Prostate gland (tissue), 2 donors: Measurements from ENCODE around the gene GRPR. TPM values are rescaled to one million over a fixed set of nuclear protein-coding genes. Genes with fewer than 3 reads are reported as not detected.

Source experiments
- DNase-seq: peaks from one replicate; pipeline ENCODE4 v3.0.0-alpha.2; 2019; ENCODE audit warnings: low spot score
- H3K27ac ChIP-seq, 2 donors: fragments of 200-600 bp; sonication (generic); 2 replicates each; pipeline ENCODE4 v1.5.1; 2017 to 2019
- H3K27me3 ChIP-seq: fragments of 200-600 bp; sonication (generic); replicated peaks from 2 replicates; pipeline ENCODE4 v1.5.1; 2019; ENCODE audit not compliant: insufficient read depth
- H3K36me3 ChIP-seq, 2 donors: fragments of 200-600 bp; sonication (generic); 1 replicate in 1 of 2; 2 replicates in 1 of 2; pipeline versions ENCODE4 v1.5.1 to v1.8.1; 2017 to 2019
- H3K4me1 ChIP-seq: fragments of 200-600 bp; sonication (generic); replicated peaks from 2 replicates; pipeline ENCODE4 v1.5.1; 2019
- H3K4me3 ChIP-seq, 2 donors: fragments of 200-600 bp; sonication (generic); 2 replicates each; pipeline ENCODE4 v1.5.1; 2017 to 2019
- H3K9me3 ChIP-seq: fragments of 200-600 bp; sonication (generic); 2 replicates; pipeline ENCODE4 v1.5.1; 2017
- POLR2A ChIP-seq: fragments of 450-650 bp; IDR thresholded peaks from one replicate; pipeline ENCODE4 v1.6.1; 2016; ENCODE audit warnings: antibody characterized with exemption, mild to moderate bottlenecking
- POLR2AphosphoS5 ChIP-seq: sonication (generic); formaldehyde crosslinking; IDR thresholded peaks from one replicate; pipeline ENCODE4 v1.6.1; 2017; ENCODE audit warnings: antibody characterized with exemption
- WGBS: methylation state at CpG from one replicate; pipeline ENCODE4 v1.1.5; 2018; 5-methylcytosine and 5-hydroxymethylcytosine counted together
- intact Hi-C: fragments of 100-400 bp; cut with DNase I; formaldehyde crosslinking; loops from one replicate; pipeline ENCODE4 v1.14.2; 2022
- total RNA-seq, 2 donors: library from RNA; depleted of rRNA; stranded (reverse); fragments of >200 nt; gene quantifications; one replicate each; pipeline ENCODE4 v1.1.0, GENCODE V29; 2016
- TF ChIP-seq, protein P1 (sequence below), 4 experiments: fragments of 200-600 bp in 2 of 4; fragments of 450-650 bp in 2 of 4; sonication (generic) in 2 of 4; IDR thresholded peaks; 1 replicate in 3 of 4; 2 replicates in 1 of 4; pipeline ENCODE4 v1.5.1; 2016 to 2019; ENCODE audit warnings: antibody characterized with exemption in 4 of 4, mild to moderate bottlenecking in 2 of 4, moderate library complexity in 2 of 4

Gene GRPR
- total RNA-seq, 2 donors from 2014 or later, result 1.0 TPM; not detected in 1

DNA sequence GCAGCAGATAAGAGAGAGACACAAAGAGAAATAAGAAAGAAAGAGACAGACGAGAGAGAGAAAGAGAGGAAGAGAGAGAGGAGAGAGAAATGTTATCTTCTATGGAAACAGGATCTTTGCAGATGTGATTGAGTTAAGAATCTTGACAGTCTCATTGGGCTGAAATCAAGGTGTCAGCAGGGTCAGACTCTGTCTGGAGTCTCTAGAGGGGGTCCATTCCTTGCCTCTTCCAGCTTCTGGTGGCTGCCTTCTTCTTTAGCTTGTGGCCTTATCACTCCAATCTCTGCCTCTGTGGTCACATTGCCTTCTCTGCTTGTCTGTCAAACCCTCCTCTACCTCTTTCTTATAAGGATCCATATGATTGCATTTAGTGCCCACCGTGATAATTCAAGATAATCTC lies 21.8 kb upstream of the GRPR start:
- intact Hi-C loops, result no loop called here
- no peak overlapping the region for H3K4me3 ChIP-seq
- 76% methylated on average over 2 of the region's 2 CpGs for WGBS
- H3K27me3 ChIP-seq, result no peaks in the 10 kb centered on the region
- no peak for DNase-seq
- no peak for TF ChIP-seq POLR2AphosphoS5
- TF ChIP-seq, protein P1, sequence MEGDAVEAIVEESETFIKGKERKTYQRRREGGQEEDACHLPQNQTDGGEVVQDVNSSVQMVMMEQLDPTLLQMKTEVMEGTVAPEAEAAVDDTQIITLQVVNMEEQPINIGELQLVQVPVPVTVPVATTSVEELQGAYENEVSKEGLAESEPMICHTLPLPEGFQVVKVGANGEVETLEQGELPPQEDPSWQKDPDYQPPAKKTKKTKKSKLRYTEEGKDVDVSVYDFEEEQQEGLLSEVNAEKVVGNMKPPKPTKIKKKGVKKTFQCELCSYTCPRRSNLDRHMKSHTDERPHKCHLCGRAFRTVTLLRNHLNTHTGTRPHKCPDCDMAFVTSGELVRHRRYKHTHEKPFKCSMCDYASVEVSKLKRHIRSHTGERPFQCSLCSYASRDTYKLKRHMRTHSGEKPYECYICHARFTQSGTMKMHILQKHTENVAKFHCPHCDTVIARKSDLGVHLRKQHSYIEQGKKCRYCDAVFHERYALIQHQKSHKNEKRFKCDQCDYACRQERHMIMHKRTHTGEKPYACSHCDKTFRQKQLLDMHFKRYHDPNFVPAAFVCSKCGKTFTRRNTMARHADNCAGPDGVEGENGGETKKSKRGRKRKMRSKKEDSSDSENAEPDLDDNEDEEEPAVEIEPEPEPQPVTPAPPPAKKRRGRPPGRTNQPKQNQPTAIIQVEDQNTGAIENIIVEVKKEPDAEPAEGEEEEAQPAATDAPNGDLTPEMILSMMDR (IDR thresholded peaks at IDR 0.05), result no peak
- no peak for TF ChIP-seq POLR2A
- no peak overlapping the region for H3K27ac ChIP-seq
- H3K36me3 ChIP-seq, result no peaks in the 10 kb centered on the region
- no peaks in the 10 kb centered on the region for H3K4me1 ChIP-seq
- H3K9me3 ChIP-seq, result no peaks in the 10 kb centered on the region

DNA sequence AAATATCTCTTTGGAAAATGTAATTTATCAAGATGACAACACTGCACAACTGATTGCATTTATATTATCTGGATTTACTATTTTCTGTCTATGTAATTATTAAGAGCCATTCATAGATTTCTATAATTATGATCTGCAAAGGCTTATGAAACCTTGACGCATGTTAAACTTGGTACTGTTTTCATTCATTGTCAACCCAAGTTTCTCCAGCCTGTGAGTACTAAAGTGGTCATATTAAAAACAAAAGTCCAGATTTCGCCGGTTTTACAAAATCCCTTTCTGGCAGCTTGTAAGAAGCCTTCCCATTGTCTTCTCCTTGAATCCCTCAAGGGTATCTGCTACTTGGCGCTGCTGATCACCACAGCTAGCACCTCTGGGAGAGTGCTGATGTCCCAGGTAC lies 19.7 kb upstream of the GRPR start:
- DNase-seq, result no peak
- H3K36me3 ChIP-seq, result no peaks in the 10 kb centered on the region
- no peaks in the 10 kb centered on the region for H3K4me1 ChIP-seq
- H3K27me3 ChIP-seq, result no peaks in the 10 kb centered on the region
- intact Hi-C loops, result no loop called here
- no peak overlapping the region for H3K27ac ChIP-seq
- H3K9me3 ChIP-seq, result no peaks in the 10 kb centered on the region
- 89% methylated on average over 4 of the region's 4 CpGs for WGBS
- H3K4me3 ChIP-seq, result no peak overlapping the region
- TF ChIP-seq POLR2A (no peak), POLR2AphosphoS5 (no peak)
- TF ChIP-seq, protein P1 (IDR thresholded peaks at IDR 0.05), result no peak

- WGBS, result 81% methylated on average over 2 of the region's 2 CpGs
- H3K27ac ChIP-seq, result no peak overlapping the region
- DNase-seq, result no peak
- H3K4me1 ChIP-seq, result no peaks in the 10 kb centered on the region
- H3K4me3 ChIP-seq, result no peak overlapping the region
- H3K9me3 ChIP-seq, result no peaks in the 10 kb centered on the region
- TF ChIP-seq, protein P1 (IDR thresholded peaks at IDR 0.05), result no peak
- TF ChIP-seq POLR2AphosphoS5, result no peak
- no peak for TF ChIP-seq POLR2A
- intact Hi-C loops, result no loop called here
- no peaks in the 10 kb centered on the region for H3K27me3 ChIP-seq
- H3K36me3 ChIP-seq, result no peaks in the 10 kb centered on the region
These were observed 10.9 kb upstream of the GRPR start for GRCh38 chrX:16112428-16112827.

DNA sequence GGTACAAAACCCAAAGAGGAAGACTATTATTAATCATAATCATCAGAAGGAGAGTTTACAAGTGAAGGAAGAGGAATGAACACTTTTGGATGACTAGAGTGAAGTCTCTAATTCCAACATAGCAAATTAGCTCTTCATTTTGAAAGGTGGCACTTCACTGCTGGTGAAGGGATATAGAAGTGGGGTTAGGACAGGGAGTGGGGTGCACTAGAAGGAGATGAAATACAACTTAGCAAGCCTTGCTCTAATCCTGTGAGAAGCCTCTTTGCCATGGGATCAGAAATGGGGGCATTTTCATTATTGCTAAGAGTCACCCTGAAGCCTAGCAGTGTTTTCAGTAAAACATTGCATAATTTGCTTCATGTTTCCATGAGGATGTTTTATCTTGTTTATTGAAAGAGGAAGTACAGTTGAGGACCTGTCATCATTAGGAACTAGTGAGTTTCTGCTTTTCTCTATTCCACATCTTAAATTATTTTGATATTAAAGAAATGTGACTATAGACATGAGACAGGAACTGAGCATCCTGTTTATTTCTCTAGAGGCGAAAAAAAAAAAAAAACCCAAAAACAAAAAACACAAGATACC lies 9.3 kb upstream of the GRPR start:
- H3K36me3 ChIP-seq, result no peaks in the 10 kb centered on the region
- no peaks in the 10 kb centered on the region for H3K4me1 ChIP-seq
- H3K27me3 ChIP-seq, result no peaks in the 10 kb centered on the region
- H3K9me3 ChIP-seq, result no peaks in the 10 kb centered on the region
- intact Hi-C loops, result no loop called here
- no peak for DNase-seq
- no peak for TF ChIP-seq POLR2AphosphoS5
- TF ChIP-seq, protein P1 (IDR thresholded peaks at IDR 0.05), result no peak
- no peak for TF ChIP-seq POLR2A
- no peak overlapping the region for H3K4me3 ChIP-seq
- no peak overlapping the region for H3K27ac ChIP-seq
- 72% methylated on average over 1 of the region's 1 CpG for WGBS

DNA sequence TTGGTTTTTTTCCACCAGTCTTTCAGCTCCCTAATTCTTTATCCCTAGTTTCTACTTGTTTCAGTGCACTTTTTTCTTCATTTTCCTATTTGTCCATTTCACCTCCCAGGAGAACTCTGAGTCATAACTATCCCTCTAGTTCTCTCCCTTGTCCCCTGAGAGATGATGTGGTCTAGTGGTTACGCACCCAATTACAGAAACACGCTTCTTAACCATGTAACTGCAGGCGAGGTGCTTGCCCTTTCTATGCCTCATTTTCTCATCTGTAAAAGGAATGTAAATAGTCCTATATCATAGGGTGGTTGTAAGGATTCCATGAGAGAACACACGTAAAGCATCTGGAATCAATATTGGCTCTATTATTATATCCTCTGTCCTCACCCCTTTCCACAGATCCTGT lies 8.8 kb upstream of the GRPR start:
- H3K9me3 ChIP-seq, result no peaks in the 10 kb centered on the region
- no peaks in the 10 kb centered on the region for H3K36me3 ChIP-seq
- H3K27ac ChIP-seq, result no peak overlapping the region
- H3K27me3 ChIP-seq, result no peaks in the 10 kb centered on the region
- no peak for TF ChIP-seq POLR2AphosphoS5
- TF ChIP-seq, protein P1 (IDR thresholded peaks at IDR 0.05), result no peak
- TF ChIP-seq POLR2A, result no peak
- DNase-seq, result no peak
- intact Hi-C loops, result no loop called here
- 85% methylated on average over 4 of the region's 4 CpGs for WGBS
- H3K4me3 ChIP-seq, result no peak overlapping the region
- no peaks in the 10 kb centered on the region for H3K4me1 ChIP-seq
